Rectal smooth muscle tissue (tissue), 1 donor: ENCODE measurements around the gene IPO13.

ENCODE experiments used
- H3K27ac ChIP-seq: one replicate; pipeline ENCODE4 v1.7.0; 2013; ENCODE audit warnings: low read depth, low read length, inconsistent platforms
- H3K27me3 ChIP-seq: one replicate; pipeline ENCODE4 v1.7.0; 2013; ENCODE audit warnings: low read length; ENCODE audit not compliant: control insufficient read depth, insufficient read depth
- H3K36me3 ChIP-seq: one replicate; pipeline ENCODE4 v1.7.0; 2013; ENCODE audit warnings: low read length; ENCODE audit not compliant: control insufficient read depth, insufficient read depth
- H3K4me1 ChIP-seq: one replicate; pipeline ENCODE4 v1.7.0; 2013; ENCODE audit warnings: low read length; ENCODE audit not compliant: control insufficient read depth, insufficient read depth
- H3K4me3 ChIP-seq: one replicate; pipeline ENCODE4 v1.7.0; 2013; ENCODE audit warnings: low read length
- H3K9ac ChIP-seq: one replicate; pipeline ENCODE4 v1.7.0; 2013; ENCODE audit warnings: low read length

Gene IPO13

GRCh38 chr1:43975249-43975961 is 28.7 kb downstream of the IPO13 start:
- no peaks in the 10 kb centered on the region for H3K27me3 ChIP-seq
- H3K27ac ChIP-seq, result peak overlapping the region; percentile 94
- H3K36me3 ChIP-seq, result peaks cover 21% of the 10 kb centered on the region
- H3K4me1 ChIP-seq, result peaks cover 12% of the 10 kb centered on the region
- H3K4me3 ChIP-seq, result peak overlapping the region; percentile 81
- peak overlapping the region; percentile 46 for H3K9ac ChIP-seq

GRCh38 chr1:43976045-43976444 is 29.3 kb downstream of the IPO13 start:
- Histone ChIP-seq H3K27me3 (no peaks in the 10 kb centered on the region), H3K4me1 (peaks cover 11% of the 10 kb centered on the region), H3K27ac (no peak overlapping the region), H3K9ac (no peak overlapping the region), H3K36me3 (peaks cover 21% of the 10 kb centered on the region), H3K4me3 (peak overlapping the region; percentile 81)

GRCh38 chr1:43976890-43977289 is 30.1 kb downstream of the IPO13 start:
- Histone ChIP-seq H3K4me1 (peaks cover 11% of the 10 kb centered on the region), H3K27me3 (no peaks in the 10 kb centered on the region), H3K36me3 (peaks cover 18% of the 10 kb centered on the region), H3K27ac (no peak overlapping the region), H3K9ac (no peak overlapping the region), H3K4me3 (no peak overlapping the region)

GRCh38 chr1:43977376-43978263 is 30.9 kb downstream of the IPO13 start:
- peaks cover 11% of the 10 kb centered on the region for H3K4me1 ChIP-seq
- no peaks in the 10 kb centered on the region for H3K27me3 ChIP-seq
- no peak overlapping the region for H3K9ac ChIP-seq
- H3K27ac ChIP-seq, result no peak overlapping the region
- H3K36me3 ChIP-seq, result peaks cover 15% of the 10 kb centered on the region
- H3K4me3 ChIP-seq, result peak overlapping the region; percentile 31

- H3K4me3 ChIP-seq, result peak overlapping the region; percentile 75
- no peaks in the 10 kb centered on the region for H3K27me3 ChIP-seq
- H3K27ac ChIP-seq, result no peak overlapping the region
- H3K9ac ChIP-seq, result no peak overlapping the region
- H3K36me3 ChIP-seq, result peaks cover 13% of the 10 kb centered on the region
- H3K4me1 ChIP-seq, result peaks cover 11% of the 10 kb centered on the region
Measured at GRCh38 chr1:43978264-43978550, 31.5 kb downstream of the IPO13 start.

- Histone ChIP-seq H3K9ac (peak within 1 kb of the TSS; percentile 45), H3K4me3 (peak within 1 kb of the TSS; percentile 75), H3K27ac (no peak within 1 kb of the TSS), H3K36me3 (peaks cover 13% of the 10 kb centered on the region), H3K27me3 (no peaks in the 10 kb centered on the region), H3K4me1 (peaks cover 11% of the 10 kb centered on the region)
Measured at GRCh38 chr1:43978551-43979260, 32.0 kb downstream of the IPO13 start, which contains the start of gene B4GALT2. TSS of gene B4GALT2 (plus strand) at chr1:43979210. CDS start at chr1:43981161, 1,951 bp downstream.

GRCh38 chr1:43979261-43979527 is 32.4 kb downstream of the IPO13 start:
- Histone ChIP-seq H3K36me3 (peaks cover 13% of the 10 kb centered on the region), H3K27me3 (no peaks in the 10 kb centered on the region), H3K4me1 (peaks cover 11% of the 10 kb centered on the region), H3K9ac (no peak overlapping the region), H3K27ac (no peak overlapping the region), H3K4me3 (peak overlapping the region; percentile 58)

- Histone ChIP-seq H3K27ac (no peak overlapping the region), H3K36me3 (peaks cover 13% of the 10 kb centered on the region), H3K9ac (peak overlapping the region; percentile 45), H3K4me3 (peak overlapping the region; percentile 58), H3K4me1 (peaks cover 11% of the 10 kb centered on the region), H3K27me3 (no peaks in the 10 kb centered on the region)
Measured at GRCh38 chr1:43979528-43980254, 32.9 kb downstream of the IPO13 start.

- Histone ChIP-seq H3K36me3 (peaks cover 13% of the 10 kb centered on the region), H3K4me3 (peak overlapping the region; percentile 58), H3K9ac (no peak overlapping the region), H3K4me1 (peaks cover 11% of the 10 kb centered on the region), H3K27me3 (no peaks in the 10 kb centered on the region), H3K27ac (no peak overlapping the region)
Measured at GRCh38 chr1:43980255-43981134, 33.7 kb downstream of the IPO13 start.

- Histone ChIP-seq H3K36me3 (peaks cover 13% of the 10 kb centered on the region), H3K4me1 (peaks cover 4% of the 10 kb centered on the region), H3K27me3 (no peaks in the 10 kb centered on the region), H3K9ac (no peak overlapping the region), H3K4me3 (no peak overlapping the region), H3K27ac (no peak overlapping the region)
Measured at GRCh38 chr1:43981135-43981491, 34.4 kb downstream of the IPO13 start.

- no peak overlapping the region for H3K4me3 ChIP-seq
- H3K9ac ChIP-seq, result no peak overlapping the region
- no peaks in the 10 kb centered on the region for H3K27me3 ChIP-seq
- H3K36me3 ChIP-seq, result peaks cover 9% of the 10 kb centered on the region
- no peak overlapping the region for H3K27ac ChIP-seq
- peaks cover 4% of the 10 kb centered on the region for H3K4me1 ChIP-seq
Measured at GRCh38 chr1:43981636-43982035, 34.9 kb downstream of the IPO13 start.
